ENCODE data around the gene LIMS1. TPM values are rescaled to one million over a fixed set of nuclear protein-coding genes. Genes with fewer than 3 reads are reported as not detected.

LIMS1 gene
- total and polyA plus RNA-seq, 2 donors (not counting 1 experiment from before 2014, with no cell fraction given): 14.0 to 22.1 TPM

DNA sequence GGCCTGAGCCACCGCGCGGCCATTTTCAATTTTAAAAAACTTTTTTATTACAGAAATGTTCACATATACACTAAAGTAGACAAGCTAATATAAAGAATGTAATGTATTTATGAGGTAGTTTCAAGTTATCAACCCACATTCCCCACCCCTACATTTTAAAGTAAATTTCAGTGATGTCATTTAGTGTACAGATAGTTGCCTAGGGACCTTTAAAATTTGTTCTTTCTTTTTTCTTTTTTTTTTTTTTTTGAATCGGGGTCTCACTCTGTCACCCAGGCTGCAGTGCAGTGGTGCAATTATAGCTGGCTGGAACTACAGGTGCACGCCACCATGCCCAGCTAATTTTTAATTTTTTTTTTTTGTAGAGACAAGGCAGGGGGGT is 2.6 kb upstream of the LIMS1 start:
- no peak for TF ChIP-seq EZH2 (IDR thresholded peaks at IDR 0.05; ENCODE audit: borderline replicate concordance, insufficient read depth, low read depth, low read length, poor library complexity, severe bottlenecking)
- TF ChIP-seq, protein P1, sequence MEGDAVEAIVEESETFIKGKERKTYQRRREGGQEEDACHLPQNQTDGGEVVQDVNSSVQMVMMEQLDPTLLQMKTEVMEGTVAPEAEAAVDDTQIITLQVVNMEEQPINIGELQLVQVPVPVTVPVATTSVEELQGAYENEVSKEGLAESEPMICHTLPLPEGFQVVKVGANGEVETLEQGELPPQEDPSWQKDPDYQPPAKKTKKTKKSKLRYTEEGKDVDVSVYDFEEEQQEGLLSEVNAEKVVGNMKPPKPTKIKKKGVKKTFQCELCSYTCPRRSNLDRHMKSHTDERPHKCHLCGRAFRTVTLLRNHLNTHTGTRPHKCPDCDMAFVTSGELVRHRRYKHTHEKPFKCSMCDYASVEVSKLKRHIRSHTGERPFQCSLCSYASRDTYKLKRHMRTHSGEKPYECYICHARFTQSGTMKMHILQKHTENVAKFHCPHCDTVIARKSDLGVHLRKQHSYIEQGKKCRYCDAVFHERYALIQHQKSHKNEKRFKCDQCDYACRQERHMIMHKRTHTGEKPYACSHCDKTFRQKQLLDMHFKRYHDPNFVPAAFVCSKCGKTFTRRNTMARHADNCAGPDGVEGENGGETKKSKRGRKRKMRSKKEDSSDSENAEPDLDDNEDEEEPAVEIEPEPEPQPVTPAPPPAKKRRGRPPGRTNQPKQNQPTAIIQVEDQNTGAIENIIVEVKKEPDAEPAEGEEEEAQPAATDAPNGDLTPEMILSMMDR (IDR thresholded peaks at IDR 0.05): no peak
- intact Hi-C loops (cut with micrococcal nuclease): loop anchor here (5.0 kb wide), 2 partner anchors 61 to 186 kb away; partner anchors contain the start of gene RANBP2
- Histone ChIP-seq H3K27ac (ENCODE audit: low read length in 2 of 2) (no peak overlapping the region), H3K27me3 (replicated peaks in 1 of 4; ENCODE audit: control extremely low read depth in 1 of 4, control insufficient read depth in 3 of 4, insufficient read depth in 4 of 4, low read length in 3 of 4) (no peaks in the 10 kb centered on the region), H3K9me3 (ENCODE audit: control extremely low read depth in 1 of 3, control insufficient read depth in 2 of 3, insufficient read depth in 1 of 3, low read length in 2 of 3) (no peaks in the 10 kb centered on the region), H3K4me1 (ENCODE audit: control insufficient read depth in 2 of 2, insufficient read depth in 2 of 2, low read length in 2 of 2) (peaks cover 8 to 19% of the 10 kb centered on the region in 2 donors), H3K36me3 (replicated peaks in 1 of 2; ENCODE audit: control extremely low read depth in 1 of 2, control insufficient read depth in 1 of 2, extremely low read depth in 1 of 2, insufficient read depth in 2 of 2, low read length in 1 of 2) (no peaks in the 10 kb centered on the region), H3K4me2 (replicated peaks; ENCODE audit: low read depth, low read length, poor library complexity, severe bottlenecking) (peak overlapping the region; percentile 40), H3K9ac (ENCODE audit: low read length) (no peak overlapping the region), H3K4me3 (ENCODE audit: control extremely low read depth in 1 of 5, extremely low read depth in 1 of 5, insufficient read depth in 1 of 5, low read depth in 2 of 5, low read length in 4 of 5) (no peak overlapping the region), H2AFZ (ENCODE audit: insufficient read depth, low read depth, low read length, poor library complexity, severe bottlenecking) (peak overlapping the region; percentile 49), H3K79me2 (ENCODE audit: control insufficient read depth, insufficient read depth, low read length) (peaks cover 19% of the 10 kb centered on the region), H4K20me1 (ENCODE audit: control insufficient read depth, insufficient read depth, low read length, poor library complexity, severe bottlenecking) (no peaks in the 10 kb centered on the region)
- peaks cover 30% of the 10 kb centered on the region for H3K4me1 Mint-ChIP-seq
- H3K4me3 Mint-ChIP-seq: no peak overlapping the region
- POLR2A ChIA-PET: interaction anchor here (0.7 kb wide), 1 partner anchor 113 kb away, joined by 3 read pairs; no protein-coding TSS in a partner anchor
- H3K27ac Mint-ChIP-seq: no peak overlapping the region
- DNase-seq: no peak
- H3K9me3 Mint-ChIP-seq (ENCODE audit: insufficient read depth): no peaks in the 10 kb centered on the region
- no CpG with 5 or more reads among the region's 5 CpGs for WGBS (ENCODE audit: insufficient coverage)
- no peak for ATAC-seq (ENCODE audit: low read depth)
- CTCF ChIA-PET: interaction anchor here (0.7 kb wide), 1 partner anchor 56 kb away, joined by 3 read pairs; no protein-coding TSS in a partner anchor
- no peaks in the 10 kb centered on the region for H3K27me3 Mint-ChIP-seq

DNA sequence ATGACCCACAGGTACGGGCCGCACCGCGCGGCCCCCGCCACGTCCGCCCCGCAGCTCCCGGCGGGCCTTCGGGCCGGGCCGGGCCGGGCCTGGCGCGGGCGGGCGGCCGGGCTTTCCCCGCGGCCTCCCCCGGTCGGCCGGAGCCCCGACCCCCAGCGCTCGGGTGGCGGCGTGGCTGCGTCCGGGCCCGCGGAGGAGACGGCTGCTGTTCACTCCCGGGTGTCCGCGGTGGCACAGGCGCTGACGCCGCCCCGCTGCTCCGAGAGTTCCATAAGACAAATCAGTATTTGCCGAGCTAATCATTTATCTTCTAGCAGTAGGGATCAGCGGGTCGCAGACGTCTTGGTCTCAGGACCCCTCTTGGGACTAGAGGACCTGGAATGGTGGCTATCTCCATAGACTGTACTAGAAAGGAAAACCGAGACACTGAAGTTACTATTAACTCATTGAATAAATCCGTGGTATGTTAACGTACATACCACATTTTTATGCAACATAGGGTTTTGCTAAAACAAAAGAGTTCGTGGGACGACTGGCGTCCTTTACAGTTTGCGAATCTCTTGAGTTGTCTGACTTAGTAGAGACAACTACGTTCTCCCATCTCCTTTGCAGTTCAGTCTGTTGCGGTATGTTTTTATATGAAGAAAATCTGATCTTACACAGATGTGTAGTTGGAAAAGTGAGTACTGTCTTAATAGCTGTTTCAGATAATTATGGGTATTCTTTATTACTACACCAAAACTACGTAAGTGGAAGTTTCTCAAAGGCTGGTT is 500 bp downstream of the LIMS1 start:
- POLR2A ChIA-PET: no interaction called here
- Mint-ChIP-seq H3K9me3 (ENCODE audit: insufficient read depth) (no peaks in the 10 kb centered on the region), H3K4me1 (peaks cover 30% of the 10 kb centered on the region), H3K4me3 (peak overlapping the region; percentile 98), H3K27me3 (no peaks in the 10 kb centered on the region), H3K27ac (peak overlapping the region; percentile 94)
- Histone ChIP-seq H2AFZ (ENCODE audit: insufficient read depth, low read depth, low read length, poor library complexity, severe bottlenecking) (peak overlapping the region; percentile 80), H3K4me1 (ENCODE audit: control insufficient read depth in 2 of 2, insufficient read depth in 2 of 2, low read length in 2 of 2) (peaks cover 8 to 19% of the 10 kb centered on the region in 2 donors), H3K27me3 (replicated peaks in 1 of 4; ENCODE audit: control extremely low read depth in 1 of 4, control insufficient read depth in 3 of 4, insufficient read depth in 4 of 4, low read length in 3 of 4) (no peaks in the 10 kb centered on the region), H3K4me2 (replicated peaks; ENCODE audit: low read depth, low read length, poor library complexity, severe bottlenecking) (peak overlapping the region; percentile 94), H3K79me2 (ENCODE audit: control insufficient read depth, insufficient read depth, low read length) (peaks cover 39% of the 10 kb centered on the region), H4K20me1 (ENCODE audit: control insufficient read depth, insufficient read depth, low read length, poor library complexity, severe bottlenecking) (no peaks in the 10 kb centered on the region), H3K27ac (ENCODE audit: low read length in 2 of 2) (peak overlapping the region in 1 of 2 donors; percentile 52), H3K9me3 (ENCODE audit: control extremely low read depth in 1 of 3, control insufficient read depth in 2 of 3, insufficient read depth in 1 of 3, low read length in 2 of 3) (no peaks in the 10 kb centered on the region), H3K36me3 (replicated peaks in 1 of 2; ENCODE audit: control extremely low read depth in 1 of 2, control insufficient read depth in 1 of 2, extremely low read depth in 1 of 2, insufficient read depth in 2 of 2, low read length in 1 of 2) (no peaks in the 10 kb centered on the region), H3K9ac (ENCODE audit: low read length) (peak overlapping the region; percentile 65), H3K4me3 (ENCODE audit: control extremely low read depth in 1 of 5, extremely low read depth in 1 of 5, insufficient read depth in 1 of 5, low read depth in 2 of 5, low read length in 4 of 5) (peak overlapping the region; percentile 48 to 95 (median 70))
- no peak for TF ChIP-seq EZH2 (IDR thresholded peaks at IDR 0.05; ENCODE audit: borderline replicate concordance, insufficient read depth, low read depth, low read length, poor library complexity, severe bottlenecking)
- DNase-seq: no peak
- intact Hi-C loops (cut with micrococcal nuclease): loop anchor here (1.0 to 5.0 kb wide), 4 partner anchors 58 to 252 kb away; partner anchors contain the start of genes CCDC138, GCC2 and RANBP2
- CTCF ChIA-PET: interaction anchor here (0.8 to 3.2 kb wide), 3 partner anchors 31 to 86 kb away, joined by 3 to 9 read pairs (median 5); partner anchors contain the start of gene GCC2
- under 1% methylated on average over 47 of the region's 57 CpGs for WGBS (ENCODE audit: insufficient coverage)
- ATAC-seq (ENCODE audit: low read depth): peak; percentile 23

Measured in B cell (primary cell).